ENCODE results near the gene PITPNM2.

PITPNM2 gene

GRCh38 chr12:123139926-123140675 is 10.8 kb downstream of the PITPNM2 start:
- DNase-seq (ENCODE audit: insufficient read length, low spot score) (no peak), FAIRE-seq (no peak)
- TF ChIP-seq, protein P1, sequence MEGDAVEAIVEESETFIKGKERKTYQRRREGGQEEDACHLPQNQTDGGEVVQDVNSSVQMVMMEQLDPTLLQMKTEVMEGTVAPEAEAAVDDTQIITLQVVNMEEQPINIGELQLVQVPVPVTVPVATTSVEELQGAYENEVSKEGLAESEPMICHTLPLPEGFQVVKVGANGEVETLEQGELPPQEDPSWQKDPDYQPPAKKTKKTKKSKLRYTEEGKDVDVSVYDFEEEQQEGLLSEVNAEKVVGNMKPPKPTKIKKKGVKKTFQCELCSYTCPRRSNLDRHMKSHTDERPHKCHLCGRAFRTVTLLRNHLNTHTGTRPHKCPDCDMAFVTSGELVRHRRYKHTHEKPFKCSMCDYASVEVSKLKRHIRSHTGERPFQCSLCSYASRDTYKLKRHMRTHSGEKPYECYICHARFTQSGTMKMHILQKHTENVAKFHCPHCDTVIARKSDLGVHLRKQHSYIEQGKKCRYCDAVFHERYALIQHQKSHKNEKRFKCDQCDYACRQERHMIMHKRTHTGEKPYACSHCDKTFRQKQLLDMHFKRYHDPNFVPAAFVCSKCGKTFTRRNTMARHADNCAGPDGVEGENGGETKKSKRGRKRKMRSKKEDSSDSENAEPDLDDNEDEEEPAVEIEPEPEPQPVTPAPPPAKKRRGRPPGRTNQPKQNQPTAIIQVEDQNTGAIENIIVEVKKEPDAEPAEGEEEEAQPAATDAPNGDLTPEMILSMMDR (IDR thresholded peaks at IDR 0.05; ENCODE audit: insufficient read depth, missing control alignments), result no peak

GRCh38 chr12:123135688-123136087 is 15.2 kb downstream of the PITPNM2 start:
- FAIRE-seq (no peak), DNase-seq (ENCODE audit: insufficient read length, low spot score) (no peak)
- TF ChIP-seq, protein P1 (IDR thresholded peaks at IDR 0.05; ENCODE audit: insufficient read depth, missing control alignments), result no peak

- TF ChIP-seq, protein P1 (IDR thresholded peaks at IDR 0.05; ENCODE audit: insufficient read depth, missing control alignments), result no peak
- FAIRE-seq (no peak), DNase-seq (ENCODE audit: insufficient read length, low spot score) (no peak)
Measured at GRCh38 chr12:123134826-123135225, 16.1 kb downstream of the PITPNM2 start.

GRCh38 chr12:123134271-123134671 is 16.6 kb downstream of the PITPNM2 start:
- DNase-seq (ENCODE audit: insufficient read length, low spot score) (no peak), FAIRE-seq (no peak)
- TF ChIP-seq, protein P1 (IDR thresholded peaks at IDR 0.05; ENCODE audit: insufficient read depth, missing control alignments), result no peak

- TF ChIP-seq, protein P1 (IDR thresholded peaks at IDR 0.05; ENCODE audit: insufficient read depth, missing control alignments), result no peak
- FAIRE-seq (no peak), DNase-seq (ENCODE audit: insufficient read length, low spot score) (no peak)
Measured at GRCh38 chr12:123133701-123134100, 17.2 kb downstream of the PITPNM2 start.

GRCh38 chr12:123132951-123133619 is 17.8 kb downstream of the PITPNM2 start:
- TF ChIP-seq, protein P1 (IDR thresholded peaks at IDR 0.05; ENCODE audit: insufficient read depth, missing control alignments), result no peak
- DNase-seq (ENCODE audit: insufficient read length, low spot score) (no peak), FAIRE-seq (no peak)

GRCh38 chr12:123131879-123132402 is 18.9 kb downstream of the PITPNM2 start:
- DNase-seq (ENCODE audit: insufficient read length, low spot score) (no peak), FAIRE-seq (no peak)

More at GRCh38 chr12:123131879-123132402, 18.9 kb downstream of the PITPNM2 start:
- TF ChIP-seq, protein P1 (IDR thresholded peaks at IDR 0.05; ENCODE audit: insufficient read depth, missing control alignments), result no peak
